Prostate gland (tissue), 2 donors: ENCODE data around the gene CHST11. TPM values are rescaled to one million over a fixed set of nuclear protein-coding genes. Genes with fewer than 3 reads are reported as not detected.

Source experiments
- DNase-seq: peaks from one replicate; pipeline ENCODE4 v3.0.0-alpha.2; 2019; ENCODE audit warnings: low spot score
- H3K27ac ChIP-seq, 2 donors: fragments of 200-600 bp; sonication (generic); 2 replicates each; pipeline ENCODE4 v1.5.1; 2017 to 2019
- H3K27me3 ChIP-seq: fragments of 200-600 bp; sonication (generic); replicated peaks from 2 replicates; pipeline ENCODE4 v1.5.1; 2019; ENCODE audit not compliant: insufficient read depth
- H3K36me3 ChIP-seq, 2 donors: fragments of 200-600 bp; sonication (generic); 1 replicate in 1 of 2; 2 replicates in 1 of 2; pipeline versions ENCODE4 v1.5.1 to v1.8.1; 2017 to 2019
- H3K4me1 ChIP-seq: fragments of 200-600 bp; sonication (generic); replicated peaks from 2 replicates; pipeline ENCODE4 v1.5.1; 2019
- H3K4me3 ChIP-seq, 2 donors: fragments of 200-600 bp; sonication (generic); 2 replicates each; pipeline ENCODE4 v1.5.1; 2017 to 2019
- H3K9me3 ChIP-seq: fragments of 200-600 bp; sonication (generic); 2 replicates; pipeline ENCODE4 v1.5.1; 2017
- CTCF ChIP-seq, 4 experiments: fragments of 200-600 bp in 2 of 4; fragments of 450-650 bp in 2 of 4; sonication (generic) in 2 of 4; IDR thresholded peaks; 1 replicate in 3 of 4; 2 replicates in 1 of 4; pipeline ENCODE4 v1.5.1; 2016 to 2019; ENCODE audit warnings: antibody characterized with exemption in 4 of 4, mild to moderate bottlenecking in 2 of 4, moderate library complexity in 2 of 4
- POLR2A ChIP-seq: fragments of 450-650 bp; IDR thresholded peaks from one replicate; pipeline ENCODE4 v1.6.1; 2016; ENCODE audit warnings: antibody characterized with exemption, mild to moderate bottlenecking
- POLR2AphosphoS5 ChIP-seq: sonication (generic); formaldehyde crosslinking; IDR thresholded peaks from one replicate; pipeline ENCODE4 v1.6.1; 2017; ENCODE audit warnings: antibody characterized with exemption
- WGBS: methylation state at CpG from one replicate; pipeline ENCODE4 v1.1.5; 2018; 5-methylcytosine and 5-hydroxymethylcytosine counted together
- intact Hi-C: fragments of 100-400 bp; cut with DNase I; formaldehyde crosslinking; loops from one replicate; pipeline ENCODE4 v1.14.2; 2022
- total RNA-seq, 2 donors: library from RNA; depleted of rRNA; stranded (reverse); fragments of >200 nt; gene quantifications; one replicate each; pipeline ENCODE4 v1.1.0, GENCODE V29; 2016

Gene CHST11
- total RNA-seq, 2 donors from 2014 or later: 10.4 to 25.4 TPM

GRCh38 chr12:104503191-104503590 lies 46.4 kb downstream of the CHST11 start:
- no peak for TF ChIP-seq POLR2A
- TF ChIP-seq CTCF (IDR thresholded peaks at IDR 0.05): no peak
- no peak for TF ChIP-seq POLR2AphosphoS5
- no peak overlapping the region for H3K4me3 ChIP-seq
- no peak for DNase-seq
- intact Hi-C loops: no loop called here
- H3K9me3 ChIP-seq: no peaks in the 10 kb centered on the region
- no peak overlapping the region for H3K27ac ChIP-seq
- H3K27me3 ChIP-seq: no peaks in the 10 kb centered on the region
- WGBS: 80% methylated on average over 4 of the region's 4 CpGs
- no peaks in the 10 kb centered on the region for H3K4me1 ChIP-seq
- no peaks in the 10 kb centered on the region for H3K36me3 ChIP-seq

- no peaks in the 10 kb centered on the region for H3K9me3 ChIP-seq
- no peak for DNase-seq
- H3K4me3 ChIP-seq: no peak overlapping the region
- intact Hi-C loops: no loop called here
- H3K4me1 ChIP-seq: no peaks in the 10 kb centered on the region
- H3K27me3 ChIP-seq: no peaks in the 10 kb centered on the region
- no peak overlapping the region for H3K27ac ChIP-seq
- no peaks in the 10 kb centered on the region for H3K36me3 ChIP-seq
- TF ChIP-seq POLR2AphosphoS5: no peak
- TF ChIP-seq POLR2A: no peak
- TF ChIP-seq CTCF (IDR thresholded peaks at IDR 0.05): no peak
- 87% methylated on average over 9 of the region's 9 CpGs for WGBS
Measured at GRCh38 chr12:104504146-104504545, 47.4 kb downstream of the CHST11 start.

- H3K27me3 ChIP-seq: no peaks in the 10 kb centered on the region
- no peaks in the 10 kb centered on the region for H3K9me3 ChIP-seq
- no peak overlapping the region for H3K27ac ChIP-seq
- no peak for TF ChIP-seq POLR2AphosphoS5
- no peak for TF ChIP-seq CTCF (IDR thresholded peaks at IDR 0.05)
- no peak for TF ChIP-seq POLR2A
- DNase-seq: no peak
- WGBS: 38% methylated on average over 7 of the region's 7 CpGs
- no peak overlapping the region for H3K4me3 ChIP-seq
- no peaks in the 10 kb centered on the region for H3K36me3 ChIP-seq
- intact Hi-C loops: no loop called here
- no peaks in the 10 kb centered on the region for H3K4me1 ChIP-seq
Measured at GRCh38 chr12:104505095-104505818, 48.5 kb downstream of the CHST11 start.

- DNase-seq: no peak
- no peaks in the 10 kb centered on the region for H3K27me3 ChIP-seq
- no peak for TF ChIP-seq CTCF (IDR thresholded peaks at IDR 0.05)
- no peak for TF ChIP-seq POLR2A
- TF ChIP-seq POLR2AphosphoS5: no peak
- no peaks in the 10 kb centered on the region for H3K4me1 ChIP-seq
- WGBS: 44% methylated on average over 14 of the region's 14 CpGs
- no peaks in the 10 kb centered on the region for H3K9me3 ChIP-seq
- no peak overlapping the region for H3K4me3 ChIP-seq
- intact Hi-C loops: no loop called here
- H3K27ac ChIP-seq: no peak overlapping the region
- H3K36me3 ChIP-seq: no peaks in the 10 kb centered on the region
Measured at GRCh38 chr12:104506676-104507401, 50.1 kb downstream of the CHST11 start.
